ENCODE data around the gene KLC1. TPM values are rescaled to one million over a fixed set of nuclear protein-coding genes. Genes with fewer than 3 reads are reported as not detected.

Gene KLC1
- total and polyA plus RNA-seq, 4 donors: 22.9 to 131 (median 46.0) TPM

DNA sequence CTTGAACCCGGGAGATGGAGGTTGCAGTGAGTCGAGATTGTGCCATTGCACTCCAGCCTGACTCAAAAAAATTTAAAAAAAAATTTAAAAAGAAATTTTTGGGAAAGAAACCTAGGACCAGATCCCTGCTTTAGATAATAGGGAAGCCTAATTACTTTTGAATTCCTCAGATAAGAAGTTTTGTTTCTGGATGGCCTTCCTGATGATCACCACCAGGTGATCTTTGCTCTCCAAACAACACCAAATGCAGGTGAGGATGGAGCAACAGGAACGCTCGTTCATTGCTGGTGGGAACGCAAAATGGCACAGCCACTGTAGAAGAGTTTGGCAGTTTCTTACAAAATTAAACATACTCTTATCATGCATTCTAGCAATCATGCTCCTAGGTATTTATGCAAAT is 28.5 kb upstream of the KLC1 start:
- TF ChIP-seq, protein P1, sequence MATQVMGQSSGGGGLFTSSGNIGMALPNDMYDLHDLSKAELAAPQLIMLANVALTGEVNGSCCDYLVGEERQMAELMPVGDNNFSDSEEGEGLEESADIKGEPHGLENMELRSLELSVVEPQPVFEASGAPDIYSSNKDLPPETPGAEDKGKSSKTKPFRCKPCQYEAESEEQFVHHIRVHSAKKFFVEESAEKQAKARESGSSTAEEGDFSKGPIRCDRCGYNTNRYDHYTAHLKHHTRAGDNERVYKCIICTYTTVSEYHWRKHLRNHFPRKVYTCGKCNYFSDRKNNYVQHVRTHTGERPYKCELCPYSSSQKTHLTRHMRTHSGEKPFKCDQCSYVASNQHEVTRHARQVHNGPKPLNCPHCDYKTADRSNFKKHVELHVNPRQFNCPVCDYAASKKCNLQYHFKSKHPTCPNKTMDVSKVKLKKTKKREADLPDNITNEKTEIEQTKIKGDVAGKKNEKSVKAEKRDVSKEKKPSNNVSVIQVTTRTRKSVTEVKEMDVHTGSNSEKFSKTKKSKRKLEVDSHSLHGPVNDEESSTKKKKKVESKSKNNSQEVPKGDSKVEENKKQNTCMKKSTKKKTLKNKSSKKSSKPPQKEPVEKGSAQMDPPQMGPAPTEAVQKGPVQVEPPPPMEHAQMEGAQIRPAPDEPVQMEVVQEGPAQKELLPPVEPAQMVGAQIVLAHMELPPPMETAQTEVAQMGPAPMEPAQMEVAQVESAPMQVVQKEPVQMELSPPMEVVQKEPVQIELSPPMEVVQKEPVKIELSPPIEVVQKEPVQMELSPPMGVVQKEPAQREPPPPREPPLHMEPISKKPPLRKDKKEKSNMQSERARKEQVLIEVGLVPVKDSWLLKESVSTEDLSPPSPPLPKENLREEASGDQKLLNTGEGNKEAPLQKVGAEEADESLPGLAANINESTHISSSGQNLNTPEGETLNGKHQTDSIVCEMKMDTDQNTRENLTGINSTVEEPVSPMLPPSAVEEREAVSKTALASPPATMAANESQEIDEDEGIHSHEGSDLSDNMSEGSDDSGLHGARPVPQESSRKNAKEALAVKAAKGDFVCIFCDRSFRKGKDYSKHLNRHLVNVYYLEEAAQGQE (IDR thresholded peaks at IDR 0.05): no peak
- TF ChIP-seq, protein P2, sequence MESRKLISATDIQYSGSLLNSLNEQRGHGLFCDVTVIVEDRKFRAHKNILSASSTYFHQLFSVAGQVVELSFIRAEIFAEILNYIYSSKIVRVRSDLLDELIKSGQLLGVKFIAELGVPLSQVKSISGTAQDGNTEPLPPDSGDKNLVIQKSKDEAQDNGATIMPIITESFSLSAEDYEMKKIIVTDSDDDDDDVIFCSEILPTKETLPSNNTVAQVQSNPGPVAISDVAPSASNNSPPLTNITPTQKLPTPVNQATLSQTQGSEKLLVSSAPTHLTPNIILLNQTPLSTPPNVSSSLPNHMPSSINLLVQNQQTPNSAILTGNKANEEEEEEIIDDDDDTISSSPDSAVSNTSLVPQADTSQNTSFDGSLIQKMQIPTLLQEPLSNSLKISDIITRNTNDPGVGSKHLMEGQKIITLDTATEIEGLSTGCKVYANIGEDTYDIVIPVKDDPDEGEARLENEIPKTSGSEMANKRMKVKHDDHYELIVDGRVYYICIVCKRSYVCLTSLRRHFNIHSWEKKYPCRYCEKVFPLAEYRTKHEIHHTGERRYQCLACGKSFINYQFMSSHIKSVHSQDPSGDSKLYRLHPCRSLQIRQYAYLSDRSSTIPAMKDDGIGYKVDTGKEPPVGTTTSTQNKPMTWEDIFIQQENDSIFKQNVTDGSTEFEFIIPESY (IDR thresholded peaks at IDR 0.05): no peak
- no peak overlapping the region for H3K9ac ChIP-seq (ENCODE audit: low read depth in 1 of 2, low read length in 2 of 2)
- DNase-seq (ENCODE audit: low spot score): no peak
- H3K36me3 ChIP-seq (ENCODE audit: control insufficient read depth in 4 of 4, insufficient read depth in 3 of 4, low read depth in 1 of 4, low read length in 3 of 4): no peaks in the 10 kb centered on the region
- H3K4me1 ChIP-seq (ENCODE audit: control insufficient read depth in 4 of 4, insufficient read depth in 4 of 4, low read length in 3 of 4): no peaks in the 10 kb centered on the region
- WGBS: 91% methylated on average over 5 of the region's 5 CpGs
- H3K4me3 ChIP-seq (ENCODE audit: low read depth in 1 of 3, low read length in 3 of 3): no peak overlapping the region
- no peak overlapping the region for H3K27ac ChIP-seq (ENCODE audit: low read depth in 1 of 2, low read length in 2 of 2)
- no peaks in the 10 kb centered on the region for H3K9me3 ChIP-seq (ENCODE audit: control insufficient read depth in 4 of 4, low read length in 3 of 4)
- H3K27me3 ChIP-seq (ENCODE audit: control insufficient read depth in 4 of 4, insufficient read depth in 4 of 4, low read length in 3 of 4): no peaks in the 10 kb centered on the region

DNA sequence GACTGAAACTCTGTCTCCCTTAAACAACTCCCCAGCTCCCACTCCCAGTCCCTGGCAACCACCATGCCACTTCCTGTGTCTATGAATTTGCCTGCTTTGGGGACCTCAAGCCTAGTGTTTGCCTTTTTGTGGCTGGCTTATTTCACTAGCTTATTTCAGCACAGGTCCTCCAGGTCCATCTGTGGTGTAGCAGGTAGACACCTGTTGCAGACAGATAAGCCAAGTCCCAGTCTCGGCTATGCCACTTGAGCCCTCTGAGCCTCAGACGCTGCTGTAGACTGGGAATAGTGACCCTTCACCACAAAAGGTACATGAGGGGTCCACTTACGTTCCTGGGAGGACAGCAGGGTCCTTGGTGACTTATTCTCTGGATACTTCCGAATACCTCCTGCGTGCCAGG is 24.4 kb upstream of the KLC1 start:
- H3K4me3 ChIP-seq (ENCODE audit: low read depth in 1 of 3, low read length in 3 of 3): no peak overlapping the region
- no peak overlapping the region for H3K9ac ChIP-seq (ENCODE audit: low read depth in 1 of 2, low read length in 2 of 2)
- TF ChIP-seq RXRA (IDR thresholded peaks at IDR 0.05) (no peak), GABPA (IDR thresholded peaks at IDR 0.05 in 1 of 2, conservative IDR thresholded peaks at IDR 0.05 in 1 of 2) (no peak), SP1 (IDR thresholded peaks at IDR 0.05) (no peak), HNF4A (conservative IDR thresholded peaks at IDR 0.05) (no peak), FOXA1 (IDR thresholded peaks at IDR 0.05) (no peak), NR2F2 (IDR thresholded peaks at IDR 0.05) (no peak), HNF4G (IDR thresholded peaks at IDR 0.05) (no peak), RAD21 (IDR thresholded peaks at IDR 0.05) (no peak), YY1 (IDR thresholded peaks at IDR 0.05) (no peak), FOXA2 (IDR thresholded peaks at IDR 0.05) (no peak), TAF1 (conservative IDR thresholded peaks at IDR 0.05) (no peak)
- TF ChIP-seq, protein P3, sequence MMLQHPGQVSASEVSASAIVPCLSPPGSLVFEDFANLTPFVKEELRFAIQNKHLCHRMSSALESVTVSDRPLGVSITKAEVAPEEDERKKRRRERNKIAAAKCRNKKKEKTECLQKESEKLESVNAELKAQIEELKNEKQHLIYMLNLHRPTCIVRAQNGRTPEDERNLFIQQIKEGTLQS (IDR thresholded peaks at IDR 0.05): no peak
- TF ChIP-seq, protein P4, sequence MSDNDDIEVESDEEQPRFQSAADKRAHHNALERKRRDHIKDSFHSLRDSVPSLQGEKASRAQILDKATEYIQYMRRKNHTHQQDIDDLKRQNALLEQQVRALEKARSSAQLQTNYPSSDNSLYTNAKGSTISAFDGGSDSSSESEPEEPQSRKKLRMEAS (IDR thresholded peaks at IDR 0.05): no peak
- TF ChIP-seq, protein P2 (IDR thresholded peaks at IDR 0.05): no peak
- TF ChIP-seq, protein P1 (IDR thresholded peaks at IDR 0.05): no peak
- TF ChIP-seq, protein P5, sequence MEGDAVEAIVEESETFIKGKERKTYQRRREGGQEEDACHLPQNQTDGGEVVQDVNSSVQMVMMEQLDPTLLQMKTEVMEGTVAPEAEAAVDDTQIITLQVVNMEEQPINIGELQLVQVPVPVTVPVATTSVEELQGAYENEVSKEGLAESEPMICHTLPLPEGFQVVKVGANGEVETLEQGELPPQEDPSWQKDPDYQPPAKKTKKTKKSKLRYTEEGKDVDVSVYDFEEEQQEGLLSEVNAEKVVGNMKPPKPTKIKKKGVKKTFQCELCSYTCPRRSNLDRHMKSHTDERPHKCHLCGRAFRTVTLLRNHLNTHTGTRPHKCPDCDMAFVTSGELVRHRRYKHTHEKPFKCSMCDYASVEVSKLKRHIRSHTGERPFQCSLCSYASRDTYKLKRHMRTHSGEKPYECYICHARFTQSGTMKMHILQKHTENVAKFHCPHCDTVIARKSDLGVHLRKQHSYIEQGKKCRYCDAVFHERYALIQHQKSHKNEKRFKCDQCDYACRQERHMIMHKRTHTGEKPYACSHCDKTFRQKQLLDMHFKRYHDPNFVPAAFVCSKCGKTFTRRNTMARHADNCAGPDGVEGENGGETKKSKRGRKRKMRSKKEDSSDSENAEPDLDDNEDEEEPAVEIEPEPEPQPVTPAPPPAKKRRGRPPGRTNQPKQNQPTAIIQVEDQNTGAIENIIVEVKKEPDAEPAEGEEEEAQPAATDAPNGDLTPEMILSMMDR (IDR thresholded peaks at IDR 0.05; ENCODE audit: low read depth, low read length, missing input control): no peak
- H3K27ac ChIP-seq (ENCODE audit: low read depth in 1 of 2, low read length in 2 of 2): no peak overlapping the region
- 93% methylated on average over 5 of the region's 5 CpGs for WGBS
- no peaks in the 10 kb centered on the region for H3K36me3 ChIP-seq (ENCODE audit: control insufficient read depth in 4 of 4, insufficient read depth in 3 of 4, low read depth in 1 of 4, low read length in 3 of 4)
- peaks cover 0 to 11% (median 2%) of the 10 kb centered on the region in 4 donors for H3K4me1 ChIP-seq (ENCODE audit: control insufficient read depth in 4 of 4, insufficient read depth in 4 of 4, low read length in 3 of 4)
- DNase-seq (ENCODE audit: low spot score): no peak
- H3K9me3 ChIP-seq (ENCODE audit: control insufficient read depth in 4 of 4, low read length in 3 of 4): no peaks in the 10 kb centered on the region
- no peaks in the 10 kb centered on the region for H3K27me3 ChIP-seq (ENCODE audit: control insufficient read depth in 4 of 4, insufficient read depth in 4 of 4, low read length in 3 of 4)

Data from liver (tissue), 9 donors.